ENCODE results near the gene KRTAP10-9.
"Not testable (repeated sequence)": the region's sequence is repeated elsewhere in the genome, so short reads cannot be mapped to it uniquely, and the experiment has no call there.

Gene KRTAP10-9

DNA sequence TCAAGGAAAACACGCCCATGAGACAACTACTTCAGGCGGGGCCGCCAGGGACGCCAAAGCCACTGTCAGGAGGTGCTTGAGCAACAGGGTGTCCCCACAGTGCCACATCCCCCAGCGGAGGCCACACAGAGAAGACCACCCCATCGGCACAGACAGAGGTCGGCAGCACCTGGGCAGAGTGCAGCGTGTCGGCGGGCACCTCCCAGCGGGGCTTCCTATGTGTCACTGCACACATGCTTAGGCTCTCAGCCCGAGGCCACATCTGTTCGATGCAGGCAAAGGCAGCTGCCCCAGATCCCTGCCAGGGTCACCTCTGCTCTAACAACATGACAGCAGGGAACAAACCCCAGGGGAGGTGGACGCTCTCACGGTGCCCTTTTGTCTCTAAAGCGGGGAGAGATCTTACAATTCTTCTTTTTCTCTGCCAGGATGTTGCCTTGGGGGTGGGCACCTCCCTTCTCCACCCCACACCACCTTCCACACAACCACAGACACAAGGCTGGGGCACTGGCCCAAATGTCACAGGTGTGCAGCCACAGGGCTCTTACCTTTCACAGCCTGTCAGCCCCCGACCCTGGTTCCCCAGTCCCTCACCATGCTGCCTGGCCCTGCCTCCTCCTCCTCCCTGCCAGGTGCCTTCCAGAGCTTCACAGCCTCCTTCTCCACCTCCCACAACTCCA lies 10.8 kb upstream of the KRTAP10-9 start:
- DNase-seq, result no peak

DNA sequence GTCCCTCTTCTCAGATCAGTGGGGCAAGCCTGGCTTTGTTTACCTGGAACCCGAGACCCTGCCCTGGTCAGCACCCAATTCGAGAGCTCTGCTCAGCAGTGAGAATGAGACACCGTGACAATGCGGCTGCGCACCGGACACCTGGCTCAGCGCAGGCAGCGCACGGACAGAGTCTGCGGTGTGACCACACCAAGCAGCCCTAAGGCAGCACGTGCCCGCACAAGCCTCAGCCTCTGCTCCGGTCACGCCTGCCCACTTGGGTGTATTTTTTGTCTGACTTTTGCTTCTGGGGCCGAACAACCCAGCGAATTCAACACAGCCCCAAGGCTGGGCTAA lies 10.3 kb upstream of the KRTAP10-9 start:
- DNase-seq, result no peak

DNA sequence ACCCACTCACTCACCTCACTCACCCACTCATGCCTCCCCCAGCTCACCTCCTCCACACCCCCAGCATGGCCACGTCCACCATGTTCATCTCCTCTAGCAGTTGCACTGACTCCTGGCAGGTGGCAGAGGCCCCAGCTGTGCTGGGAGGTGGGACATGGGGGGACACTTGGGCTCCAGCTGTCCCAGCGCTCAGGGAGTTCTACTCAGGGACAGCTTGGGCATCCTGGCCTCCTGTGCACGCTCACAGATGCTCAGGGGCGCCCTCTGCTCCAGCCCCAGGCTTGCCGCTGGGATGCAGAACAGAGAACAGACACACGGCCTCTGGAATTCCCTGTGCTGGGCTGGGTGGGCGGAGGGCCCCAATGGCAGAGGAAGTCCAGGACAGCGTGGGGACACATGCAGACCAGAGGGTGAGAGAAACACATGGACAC lies 9.8 kb upstream of the KRTAP10-9 start:
- DNase-seq, result no peak

DNA sequence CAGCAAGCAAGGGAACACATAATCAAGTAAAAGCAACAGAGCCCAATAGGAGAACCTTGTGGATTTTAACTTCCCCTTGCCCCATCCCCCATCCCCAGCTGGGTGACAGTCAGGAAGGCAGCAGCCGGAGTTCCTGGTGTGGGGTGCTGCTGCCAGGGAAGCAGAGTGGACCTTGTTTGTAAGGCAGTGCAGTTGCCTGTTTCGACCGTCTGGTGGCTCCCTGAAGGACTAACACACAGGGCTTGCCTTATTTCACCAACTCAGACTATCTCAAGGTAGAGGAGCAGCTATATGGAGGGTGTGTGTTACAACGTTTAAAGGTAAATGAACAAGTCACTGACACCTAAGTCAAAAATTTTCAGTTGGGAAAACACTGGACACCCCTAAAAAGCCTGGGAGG lies 8.4 kb upstream of the KRTAP10-9 start:
- no peak for DNase-seq

DNA sequence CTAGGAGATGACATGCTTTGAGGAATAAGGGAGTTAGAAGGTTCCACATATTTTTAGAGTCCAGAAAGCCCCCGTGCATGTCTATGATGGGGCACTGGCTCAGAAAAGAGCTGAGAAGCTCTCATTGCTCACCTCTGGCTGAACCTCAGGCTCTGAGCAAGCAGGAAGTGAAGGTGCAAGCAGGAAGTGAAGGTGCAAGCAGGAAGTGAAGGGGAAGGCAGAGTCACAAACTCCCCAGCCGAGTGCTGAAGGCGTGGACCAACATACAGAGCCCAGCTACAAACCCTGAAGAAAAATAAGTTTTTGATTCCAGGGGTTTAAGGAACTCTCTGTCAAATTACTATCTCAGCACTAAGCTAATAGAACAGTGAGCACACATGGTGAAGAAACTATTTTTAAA lies 8.0 kb upstream of the KRTAP10-9 start:
- no peak for DNase-seq

DNA sequence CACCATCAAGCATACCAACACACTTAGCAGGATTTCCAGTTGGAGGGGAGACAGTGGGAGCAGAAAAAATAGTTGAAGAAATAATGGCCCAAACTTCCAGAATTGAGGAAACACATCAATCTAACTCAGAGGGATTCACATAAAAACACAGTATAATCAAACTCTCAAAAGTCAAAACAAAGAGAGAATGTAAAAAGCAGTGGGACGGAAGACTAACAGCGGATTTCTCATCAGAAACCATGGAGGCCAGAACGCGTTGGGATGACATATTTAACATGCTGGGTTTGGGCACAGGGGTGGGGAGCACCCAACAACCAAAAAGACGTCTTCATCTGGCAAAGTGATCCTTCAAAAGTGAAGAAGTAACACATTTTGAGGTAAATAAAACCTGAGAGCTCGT lies 7.0 kb upstream of the KRTAP10-9 start:
- DNase-seq, result no peak

DNA sequence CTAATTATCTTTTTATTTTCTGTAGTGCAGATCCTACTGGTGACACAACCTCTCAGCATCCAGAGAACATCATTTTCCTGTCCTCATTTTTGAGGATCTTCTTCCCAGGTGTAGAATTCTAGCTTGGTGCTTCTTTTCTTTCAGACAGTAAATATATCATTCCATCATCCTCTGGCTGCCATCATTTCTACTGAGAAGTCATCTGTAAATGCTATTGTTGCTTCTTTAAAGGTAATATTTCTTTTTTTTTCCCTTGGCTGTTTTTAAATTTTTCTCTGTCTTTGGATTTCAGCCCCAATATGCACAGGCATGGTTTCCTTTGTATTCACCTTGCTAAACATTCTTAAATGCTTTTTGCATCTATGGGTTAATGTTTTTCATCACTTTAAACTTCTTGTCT lies 3.3 kb upstream of the KRTAP10-9 start:
- DNase-seq, result no peak

DNA sequence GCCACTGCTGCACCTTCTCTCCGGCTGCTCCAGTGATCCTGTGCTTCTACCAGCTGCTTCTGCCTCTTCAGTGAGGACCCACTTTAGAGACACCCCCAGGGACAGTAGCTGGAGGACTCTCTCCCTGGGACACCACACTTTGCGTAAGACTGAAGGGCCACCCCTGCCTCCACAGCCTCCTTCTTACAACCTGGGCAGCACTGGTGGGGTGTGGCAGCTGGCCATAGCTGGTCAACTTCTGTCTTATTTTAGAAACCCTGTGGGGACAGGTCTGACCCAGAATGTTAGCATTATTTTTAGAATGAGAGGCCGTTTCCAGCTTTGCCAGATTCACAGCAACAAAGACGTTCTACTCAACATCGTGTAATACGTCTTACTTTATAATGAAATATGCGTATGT lies 1.1 kb upstream of the KRTAP10-9 start:
- DNase-seq, result no peak

DNA sequence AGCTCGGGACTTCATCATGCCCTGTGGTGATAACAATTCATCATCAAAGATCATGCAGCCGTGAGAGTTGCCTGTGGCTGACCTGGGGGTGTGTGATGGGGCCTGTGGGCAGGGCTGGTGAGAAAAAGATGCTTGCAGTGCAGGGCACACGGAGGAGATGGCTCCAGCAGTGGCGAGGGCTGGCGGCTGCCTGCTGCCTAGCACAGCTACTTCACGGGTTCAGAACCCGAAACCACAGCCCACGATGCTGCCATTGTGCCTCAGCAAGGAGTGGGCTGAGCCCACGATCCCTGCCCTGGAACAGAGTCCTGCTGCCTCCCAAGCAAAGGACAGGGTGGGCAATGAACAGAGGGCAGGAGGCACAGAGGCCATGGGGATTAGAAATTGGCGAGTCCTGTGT lies 631 bp upstream of the KRTAP10-9 start:
- DNase-seq, result no peak

DNA sequence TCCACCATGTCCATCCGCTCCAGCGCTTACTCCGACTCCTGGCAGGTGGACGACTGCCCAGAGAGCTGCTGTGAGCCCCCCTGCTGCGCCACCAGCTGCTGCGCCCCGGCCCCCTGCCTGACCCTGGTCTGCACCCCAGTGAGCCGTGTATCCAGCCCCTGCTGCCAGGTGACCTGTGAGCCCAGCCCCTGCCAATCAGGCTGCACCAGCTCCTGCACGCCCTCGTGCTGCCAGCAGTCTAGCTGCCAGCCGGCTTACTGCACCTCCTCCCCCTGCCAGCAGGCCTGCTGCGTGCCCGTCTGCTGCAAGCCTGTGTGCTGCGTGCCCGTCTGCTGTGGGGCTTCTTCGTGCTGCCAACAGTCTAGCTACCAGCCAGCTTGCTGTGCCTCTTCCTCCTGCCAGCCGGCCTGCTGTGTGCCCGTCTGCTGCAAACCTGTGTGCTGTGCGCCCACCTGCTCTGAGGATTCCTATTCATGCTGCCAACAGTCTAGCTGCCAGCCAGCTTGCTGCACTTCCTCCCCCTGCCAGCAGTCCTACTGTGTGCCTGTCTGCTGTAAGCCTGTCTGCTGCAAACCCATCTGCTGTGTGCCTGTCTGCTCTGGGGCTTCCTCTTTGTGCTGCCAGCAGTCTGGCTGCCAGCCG lies 409 bp downstream of the KRTAP10-9 start:
- not testable (repeated sequence) for DNase-seq

DNA sequence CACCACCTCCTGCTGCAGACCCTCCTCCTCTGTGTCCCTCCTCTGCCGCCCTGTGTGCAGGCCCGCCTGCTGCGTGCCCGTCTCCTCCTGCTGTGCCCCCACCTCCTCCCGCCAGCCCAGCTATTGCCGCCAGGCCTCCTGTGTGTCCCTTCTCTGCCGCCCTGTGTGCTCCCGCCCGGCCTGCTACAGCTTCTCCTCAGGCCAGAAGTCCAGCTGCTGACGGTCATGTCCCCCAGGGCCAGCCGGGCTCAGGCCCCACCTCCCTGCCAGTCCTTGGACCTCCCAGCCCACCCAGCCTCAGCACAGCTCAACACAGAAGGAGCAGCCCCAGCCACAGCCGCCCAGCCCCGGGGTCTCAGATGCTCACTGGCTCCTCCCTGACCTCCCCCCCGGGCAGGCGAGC lies 939 bp downstream of the KRTAP10-9 start:
- not testable (repeated sequence) for DNase-seq

DNA sequence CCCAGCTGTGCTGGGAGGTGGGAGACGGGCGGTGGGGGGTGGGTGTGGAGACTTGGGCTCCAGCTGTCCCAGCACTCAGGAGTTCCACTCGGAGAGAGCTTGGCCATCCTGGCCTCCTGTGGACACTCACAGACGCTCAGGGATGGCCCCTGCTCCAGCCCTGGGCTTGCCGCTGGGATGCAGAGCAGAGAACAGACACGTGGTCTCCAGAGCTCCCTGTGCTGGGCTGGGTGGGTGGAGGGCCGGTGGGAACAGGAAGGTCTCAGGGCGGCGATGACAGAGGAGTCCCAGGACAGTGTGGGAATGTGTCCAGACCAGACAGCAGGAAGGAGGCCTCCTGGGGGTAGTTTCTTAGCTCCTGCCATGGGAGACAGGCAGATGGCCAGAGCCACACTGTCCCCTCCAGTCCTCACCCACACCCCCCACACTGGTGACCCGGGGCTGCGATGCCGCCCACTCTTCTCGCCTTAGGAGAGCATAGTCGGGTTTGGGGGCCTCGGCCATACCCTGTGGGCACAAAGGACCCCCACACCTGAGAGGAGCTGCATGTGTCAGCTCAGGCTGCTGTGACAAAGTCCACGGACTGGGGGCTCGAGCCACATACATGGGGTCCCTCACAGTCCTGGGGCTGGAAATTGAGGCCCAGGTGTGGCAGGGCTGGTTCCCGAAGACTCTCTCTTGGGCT lies 2.0 kb downstream of the KRTAP10-9 start:
- no peak for DNase-seq

DNA sequence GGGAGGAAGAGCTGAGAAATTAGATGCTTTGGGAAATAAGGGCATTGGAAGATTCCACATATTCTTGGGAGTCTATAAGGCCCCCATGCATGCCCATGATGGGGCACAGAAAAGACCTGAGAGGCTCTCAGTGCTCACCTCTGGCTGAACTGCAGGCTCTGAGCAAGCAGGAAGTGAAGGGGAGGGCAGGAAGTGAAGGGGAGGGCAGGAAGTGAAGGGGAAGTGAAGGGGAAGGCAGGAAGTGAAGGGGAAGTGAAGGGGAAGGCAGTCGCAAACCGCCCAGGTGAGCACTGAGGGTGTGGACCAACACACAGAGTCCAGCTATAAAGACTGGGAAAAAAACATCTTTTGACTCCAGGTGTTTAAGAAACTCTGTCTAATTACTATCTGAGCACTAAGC lies 3.5 kb downstream of the KRTAP10-9 start:
- DNase-seq, result no peak

DNA sequence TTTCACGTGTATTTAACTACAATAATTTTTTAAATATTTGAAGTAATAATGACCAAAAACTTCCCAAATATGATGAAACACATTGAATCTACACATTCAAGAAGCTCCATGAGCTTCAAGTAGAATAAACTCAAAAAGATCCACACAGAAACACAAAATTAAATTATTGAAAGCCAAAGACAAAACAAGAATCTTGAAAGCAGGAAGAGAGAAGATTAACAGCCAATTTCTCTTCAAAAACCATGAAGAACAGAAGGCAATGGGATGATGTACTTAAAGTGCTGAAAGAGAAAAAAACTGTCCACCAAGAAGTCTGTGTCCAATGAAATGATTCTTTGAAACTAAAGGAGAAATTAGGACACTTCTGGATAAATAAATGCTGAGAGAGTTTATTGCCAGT lies 5.2 kb downstream of the KRTAP10-9 start:
- DNase-seq, result no peak

DNA sequence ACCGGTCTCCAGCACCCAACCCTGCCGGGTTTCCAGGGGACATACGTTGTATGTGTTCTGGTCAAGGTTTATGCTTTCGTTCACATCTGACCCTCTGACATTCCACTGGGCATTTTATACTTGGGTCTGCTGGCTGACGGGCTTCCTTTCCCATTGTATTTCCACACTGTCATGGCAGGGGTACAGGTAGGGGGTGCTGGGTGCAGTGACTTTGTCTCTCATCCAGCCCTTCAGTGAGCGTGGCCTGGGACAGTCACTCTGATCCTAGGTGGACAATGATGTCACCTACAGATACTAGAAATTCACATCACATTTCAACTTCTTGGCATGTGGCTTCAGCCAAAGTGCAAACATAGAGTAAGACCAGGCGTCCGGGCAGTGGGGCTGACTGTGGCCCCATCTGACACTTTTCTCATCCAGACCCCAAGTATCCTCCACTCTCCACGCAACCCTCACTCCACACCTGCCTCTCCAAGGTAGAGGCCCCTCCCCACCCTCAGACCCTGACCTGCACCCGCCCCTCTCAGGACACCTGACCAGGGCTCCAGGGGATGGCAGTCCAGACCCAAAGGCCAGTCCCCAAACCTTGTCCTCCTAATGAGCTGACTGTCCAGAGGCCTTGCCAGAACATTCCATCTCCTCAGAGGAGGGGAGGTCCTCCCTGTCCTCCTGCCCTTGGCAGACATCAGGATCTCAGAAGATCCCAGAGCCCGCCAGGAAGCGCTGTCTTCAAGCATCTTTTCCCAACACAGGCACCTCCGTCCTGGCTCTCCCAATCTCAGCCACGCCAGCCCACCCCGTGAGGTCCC lies 9.5 kb downstream of the KRTAP10-9 start:
- no peak for DNase-seq

DNA sequence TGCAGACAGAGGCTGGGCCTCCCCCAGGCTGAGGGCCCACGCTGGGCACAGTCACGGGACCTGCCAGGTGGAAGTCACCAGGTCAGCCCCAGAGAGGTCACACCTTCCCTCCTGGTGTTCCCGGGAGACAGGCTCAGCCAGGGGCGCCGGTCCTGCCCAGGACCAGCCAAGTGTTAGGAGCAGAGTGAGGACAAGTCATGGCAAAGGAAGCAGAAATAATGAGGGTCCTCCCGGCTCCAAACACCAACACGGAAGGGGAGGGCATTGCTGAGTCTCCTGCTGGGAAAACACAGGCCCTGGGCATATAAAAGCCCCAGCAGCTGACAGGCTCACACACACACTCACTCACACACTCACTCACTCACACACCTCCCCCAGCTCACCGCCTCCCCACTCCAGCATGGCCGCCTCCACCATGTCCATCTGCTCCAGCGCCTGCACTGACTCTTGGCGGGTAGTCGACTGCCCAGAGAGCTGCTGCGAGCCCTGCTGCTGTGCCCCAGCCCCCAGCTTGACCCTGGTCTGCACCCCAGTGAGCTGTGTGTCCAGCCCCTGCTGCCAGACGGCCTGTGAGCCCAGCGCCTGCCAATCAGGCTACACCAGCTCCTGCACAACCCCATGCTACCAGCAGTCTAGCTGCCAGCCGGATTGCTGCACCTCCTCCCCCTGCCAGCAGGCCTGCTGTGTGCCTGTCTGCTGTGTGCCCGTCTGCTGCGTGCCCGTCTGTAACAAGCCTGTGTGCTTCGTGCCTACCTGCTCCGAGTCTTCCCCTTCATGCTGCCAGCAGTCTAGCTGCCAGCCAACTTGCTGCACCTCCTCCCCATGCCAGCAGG lies 10.3 kb downstream of the KRTAP10-9 start, which contains the start of gene KRTAP10-10:
Gene KRTAP10-10 (plus strand): TSS at position 339 of the 833 bp plus-strand sequence. CDS start 62 bp downstream, at position 401.
- no peak for DNase-seq

DNA sequence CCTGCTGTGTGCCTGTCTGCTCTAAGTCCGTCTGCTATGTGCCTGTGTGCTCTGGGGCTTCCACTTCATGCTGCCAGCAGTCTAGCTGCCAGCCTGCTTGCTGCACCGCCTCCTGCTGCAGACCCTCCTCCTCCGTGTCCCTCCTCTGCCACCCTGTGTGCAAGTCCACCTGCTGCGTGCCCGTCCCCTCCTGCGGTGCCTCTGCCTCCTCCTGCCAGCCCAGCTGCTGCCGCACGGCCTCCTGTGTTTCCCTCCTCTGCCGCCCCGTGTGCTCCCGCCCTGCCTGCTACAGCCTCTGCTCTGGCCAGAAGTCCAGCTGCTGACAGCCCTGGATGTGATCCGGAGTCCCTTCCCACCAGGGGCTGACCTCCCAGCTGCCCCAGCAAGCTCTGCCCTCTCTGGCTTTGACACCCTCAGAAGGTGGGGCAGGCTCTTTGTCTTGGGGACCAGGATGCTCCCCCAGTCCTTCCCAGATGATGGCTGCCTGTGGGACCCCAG lies 11.0 kb downstream of the KRTAP10-9 start:
- DNase-seq, result not testable (repeated sequence)

DNA sequence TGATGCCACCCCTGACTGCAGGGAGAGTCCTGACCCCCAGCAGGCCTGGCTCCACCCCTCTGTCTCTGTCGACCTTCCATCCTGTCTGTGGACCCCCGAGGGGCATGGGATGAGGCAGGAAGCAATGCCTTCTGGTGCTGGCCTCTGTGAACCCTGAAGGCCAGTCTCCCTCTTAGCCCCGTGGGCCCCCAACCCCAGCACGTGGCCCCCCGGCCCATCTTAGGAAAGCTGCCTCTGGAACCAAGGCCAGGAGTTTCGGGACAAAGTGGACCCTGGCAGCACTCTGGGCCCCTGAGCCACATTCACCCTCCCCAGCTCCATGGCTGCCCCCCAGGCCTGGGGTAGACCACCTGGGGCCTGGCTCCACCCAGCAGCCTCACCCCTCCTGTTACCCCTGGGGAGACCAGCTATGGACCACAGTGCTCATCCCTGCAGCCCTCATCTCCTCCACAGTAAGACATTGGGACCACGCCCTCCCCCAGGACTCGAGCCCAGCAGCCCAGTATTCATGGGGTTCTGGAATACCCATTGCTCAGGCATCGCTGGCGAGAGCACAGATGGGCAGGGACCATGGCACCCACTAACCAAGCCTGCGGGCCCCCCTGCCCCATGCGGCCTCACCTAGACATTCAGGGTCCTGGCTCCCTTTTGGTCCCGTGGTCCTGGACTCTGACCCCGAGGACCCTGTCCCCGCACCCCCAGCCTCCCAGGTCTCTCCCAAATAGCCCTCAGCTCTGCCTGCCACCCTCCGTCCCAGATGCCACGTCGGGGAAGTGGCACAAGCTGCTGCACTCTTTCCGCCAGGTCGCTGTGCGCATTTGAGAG lies 11.8 kb downstream of the KRTAP10-9 start:
- not testable (repeated sequence) for DNase-seq

DNA sequence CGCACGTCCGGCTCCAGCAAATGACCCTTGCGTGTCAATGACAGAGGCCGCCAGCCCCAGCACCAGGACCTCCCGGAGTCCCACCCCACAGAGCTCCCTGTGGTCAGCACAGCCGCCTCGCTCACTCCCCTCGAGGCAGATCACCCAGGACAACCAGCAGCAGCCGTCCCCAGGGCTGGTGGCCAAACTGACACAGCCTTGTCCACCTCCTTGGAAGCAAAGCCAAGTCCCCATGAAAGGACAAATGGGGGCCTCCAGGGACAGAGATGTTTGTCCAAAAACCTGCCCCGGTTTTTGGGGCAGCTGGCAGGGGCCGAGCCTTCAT lies 12.4 kb downstream of the KRTAP10-9 start:
- DNase-seq, result no peak

DNA sequence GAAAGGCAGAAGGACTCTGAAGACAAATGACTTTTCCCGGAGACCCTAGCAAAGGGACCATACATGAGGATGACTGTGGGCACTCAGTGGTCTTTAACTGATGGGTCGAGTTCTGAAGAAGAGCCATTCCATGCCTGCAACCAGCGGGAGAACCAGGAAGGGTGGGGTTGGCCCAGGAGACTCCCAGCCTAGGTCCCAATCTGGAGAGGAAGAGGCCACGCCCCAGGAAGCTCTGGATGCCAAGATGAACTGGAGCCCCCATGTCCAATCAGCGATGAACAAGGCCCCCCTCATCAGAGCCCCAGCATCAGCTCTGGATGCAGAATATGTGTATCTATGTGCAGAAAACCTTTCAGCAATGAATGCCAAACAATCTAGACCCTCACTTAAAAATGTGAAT lies 13.9 kb downstream of the KRTAP10-9 start:
- no peak for DNase-seq

DNA sequence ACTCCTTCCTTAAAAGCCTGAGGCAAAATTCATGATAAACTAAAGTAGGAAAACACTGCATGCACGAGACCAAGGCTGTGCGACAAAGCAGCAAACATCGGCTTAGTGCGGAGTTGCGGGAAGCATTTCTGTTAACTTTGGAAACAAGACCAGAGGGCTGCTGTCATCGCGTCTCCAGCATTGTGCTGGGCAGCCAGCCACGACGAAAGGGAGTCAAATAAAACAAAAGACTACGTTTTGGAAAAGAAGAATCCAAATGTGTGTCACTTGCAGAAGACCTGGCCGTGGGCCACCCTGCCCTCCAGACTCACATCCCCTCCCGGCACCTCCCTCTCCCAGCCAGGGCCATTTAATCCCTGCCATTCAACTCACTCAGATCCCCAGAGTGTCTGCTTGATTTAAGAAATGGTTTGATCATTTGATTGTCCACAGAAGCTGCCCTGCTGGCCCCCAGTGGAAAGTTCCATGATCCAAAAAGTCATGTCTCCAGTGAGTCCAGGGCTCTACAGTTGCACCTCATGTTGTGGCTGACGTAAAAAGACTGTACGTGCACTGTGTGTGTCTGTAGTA lies 16.9 kb downstream of the KRTAP10-9 start:
- no peak for DNase-seq
